HG02852 (cell line): ENCODE results near the gene FOXO3.
"Not testable (repeated sequence)": the region's sequence is repeated elsewhere in the genome, so short reads cannot be mapped to it uniquely, and the experiment has no call there.

Experiments used
- ATAC-seq: cut with Tn5 transposase; IDR thresholded peaks from one replicate; pipeline ENCODE4 v1.9.1; 2021; ENCODE audit warnings: mild to moderate bottlenecking, moderate library complexity; ENCODE audit not compliant: unreplicated experiment

The FOXO3 gene

DNA sequence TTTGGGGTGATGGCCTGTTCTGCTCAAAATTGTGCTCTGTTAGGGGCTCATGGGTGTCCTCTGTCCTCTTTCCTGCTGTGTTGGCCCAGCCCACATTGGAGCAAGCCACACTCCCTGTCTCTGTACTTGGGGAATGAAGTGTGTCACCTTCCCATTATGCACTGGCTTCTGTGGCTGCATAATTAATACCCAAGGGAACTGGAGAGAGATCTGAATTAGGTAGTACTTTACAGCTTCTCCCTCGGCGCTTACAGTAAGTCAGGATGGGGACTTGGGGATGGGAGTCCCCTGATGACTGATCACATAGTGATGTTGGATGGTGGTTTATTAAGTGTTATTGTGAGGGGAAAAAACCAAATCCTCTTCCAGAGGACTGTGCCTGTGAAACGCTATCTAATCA is 116.6 kb downstream of the FOXO3 start:
- ATAC-seq: no peak

DNA sequence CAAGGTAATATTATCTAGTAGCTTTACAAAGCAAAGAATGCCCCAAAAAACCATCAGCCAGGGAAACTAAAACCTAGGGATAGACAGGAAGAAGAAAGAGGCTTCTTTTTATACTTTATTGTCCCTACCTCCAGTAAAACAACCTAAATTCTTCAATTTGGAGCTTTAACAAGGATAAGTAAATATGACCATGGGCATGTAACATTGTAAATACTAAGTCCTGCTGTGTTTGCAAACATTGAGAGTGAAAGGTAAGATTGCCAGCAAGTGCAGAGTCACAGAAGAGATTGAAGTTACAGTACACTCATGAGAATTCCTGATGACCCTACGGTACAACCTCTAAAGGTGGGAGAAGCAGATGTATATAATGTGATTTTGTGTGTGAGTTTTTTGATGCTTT is 117.2 kb downstream of the FOXO3 start:
- ATAC-seq: no peak

DNA sequence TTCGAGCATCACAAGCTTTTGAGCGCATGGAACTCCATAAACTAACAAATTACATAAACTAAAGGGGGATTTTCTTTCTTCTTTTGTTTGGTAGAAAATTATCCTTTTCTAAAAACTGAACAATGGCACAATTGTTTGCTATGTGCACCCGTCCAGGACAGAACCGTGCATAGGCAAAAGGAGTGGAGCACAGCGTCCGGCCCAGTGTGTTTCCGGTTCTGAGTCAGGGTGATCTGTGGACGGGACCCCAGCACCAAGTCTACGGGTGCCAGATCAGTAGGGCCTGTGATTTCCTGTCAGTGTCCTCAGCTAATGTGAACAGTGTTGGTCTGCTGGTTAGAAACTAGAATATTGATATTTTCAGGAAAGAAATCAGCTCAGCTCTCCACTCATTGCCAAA is 119.6 kb downstream of the FOXO3 start:
- not testable (repeated sequence) for ATAC-seq

DNA sequence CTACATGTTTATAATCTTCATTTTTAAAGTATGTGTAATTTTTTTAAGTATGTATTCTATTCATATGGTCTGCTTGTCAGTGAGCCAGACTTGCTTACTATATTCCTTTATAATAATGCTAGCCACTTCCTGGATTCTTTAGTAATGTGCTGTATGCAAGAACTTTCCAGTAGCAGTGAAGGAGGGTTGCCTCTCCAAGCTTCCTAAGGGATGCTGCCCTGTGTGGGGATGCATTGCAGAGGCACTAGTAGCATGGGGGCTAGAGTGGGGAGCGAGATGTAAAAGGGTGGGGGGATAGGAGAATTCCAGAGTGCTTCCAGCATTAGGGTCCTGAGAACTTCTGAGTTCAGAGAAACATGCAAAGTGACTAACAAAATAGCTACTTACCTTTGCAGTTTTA is 121.0 kb downstream of the FOXO3 start:
- ATAC-seq: not testable (repeated sequence)

GRCh38 chr6:108682383-108683119 is 121.8 kb downstream of the FOXO3 start:
- ATAC-seq: not testable (repeated sequence)

DNA sequence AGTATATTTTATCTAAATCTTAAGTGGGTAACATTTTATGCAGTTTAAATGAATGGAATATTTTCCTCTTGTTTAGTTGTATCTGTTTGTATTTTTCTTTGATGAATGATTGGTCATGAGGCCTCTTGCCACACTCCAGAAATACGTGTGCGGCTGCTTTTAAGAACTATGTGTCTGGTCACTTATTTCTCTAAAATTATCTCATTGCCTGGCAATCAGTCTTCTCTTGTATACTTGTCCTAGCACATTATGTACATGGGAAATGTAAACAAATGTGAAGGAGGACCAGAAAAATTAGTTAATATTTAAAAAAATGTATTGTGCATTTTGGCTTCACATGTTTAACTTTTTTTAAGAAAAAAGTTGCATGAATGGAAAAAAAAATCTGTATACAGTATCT is 123.3 kb downstream of the FOXO3 start:
- ATAC-seq: not testable (repeated sequence)

DNA sequence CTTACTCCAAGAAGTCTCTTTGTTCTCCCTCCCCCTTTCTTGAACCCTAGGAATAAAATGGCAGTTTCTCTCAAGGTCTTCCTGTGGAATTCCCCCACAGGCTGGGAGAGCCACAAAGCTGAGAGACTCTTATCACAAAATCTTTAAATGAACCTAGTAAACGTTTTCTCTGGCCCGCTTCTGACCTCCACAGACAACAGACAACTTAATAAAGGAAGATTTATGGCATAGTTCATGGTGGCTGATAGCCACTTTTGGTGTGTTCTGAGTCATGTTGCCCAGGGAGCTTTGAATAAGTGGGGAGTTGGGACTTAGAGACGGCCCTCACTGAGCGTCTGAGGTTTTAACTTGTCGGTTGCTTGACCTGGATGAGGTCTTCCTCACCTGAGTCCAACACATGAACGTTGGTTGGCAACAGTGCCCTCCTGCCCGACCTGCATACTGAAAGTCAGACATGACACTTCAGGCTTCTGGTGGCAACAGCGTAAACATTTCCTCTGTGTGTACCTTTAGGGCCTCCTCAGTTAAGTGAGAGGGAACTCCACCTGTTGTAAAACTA is 124.1 kb downstream of the FOXO3 start:
- no peak for ATAC-seq

- no peak for ATAC-seq
Measured at GRCh38 chr6:108685970-108686369, 125.3 kb downstream of the FOXO3 start.

GRCh38 chr6:108686896-108687295 is 126.2 kb downstream of the FOXO3 start:
- ATAC-seq: no peak

DNA sequence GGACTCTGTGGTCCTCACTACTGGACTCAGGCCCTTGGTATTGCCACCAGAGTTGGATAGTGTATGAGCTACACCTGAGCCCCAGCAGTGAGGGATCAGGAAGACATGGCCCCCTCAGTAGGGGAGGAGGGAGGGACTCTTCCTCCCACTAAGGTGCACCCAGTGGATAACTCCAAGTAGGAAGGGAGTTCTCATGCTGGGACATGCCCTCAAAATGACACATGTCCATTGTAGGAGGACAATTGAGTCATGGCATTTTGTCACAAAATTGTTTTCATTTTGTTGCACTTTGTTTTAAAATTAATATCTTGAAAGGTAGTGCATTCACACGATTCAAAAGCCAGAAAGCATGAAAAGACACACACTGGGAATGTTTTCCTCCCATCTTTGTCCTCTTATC is 127.2 kb downstream of the FOXO3 start:
- no peak for ATAC-seq

- no peak for ATAC-seq
Measured at GRCh38 chr6:108689272-108690161, 128.8 kb downstream of the FOXO3 start.

- no peak for ATAC-seq
Measured at GRCh38 chr6:108690326-108691049, 129.8 kb downstream of the FOXO3 start.

GRCh38 chr6:108693430-108694154 is 132.9 kb downstream of the FOXO3 start:
- ATAC-seq: no peak

DNA sequence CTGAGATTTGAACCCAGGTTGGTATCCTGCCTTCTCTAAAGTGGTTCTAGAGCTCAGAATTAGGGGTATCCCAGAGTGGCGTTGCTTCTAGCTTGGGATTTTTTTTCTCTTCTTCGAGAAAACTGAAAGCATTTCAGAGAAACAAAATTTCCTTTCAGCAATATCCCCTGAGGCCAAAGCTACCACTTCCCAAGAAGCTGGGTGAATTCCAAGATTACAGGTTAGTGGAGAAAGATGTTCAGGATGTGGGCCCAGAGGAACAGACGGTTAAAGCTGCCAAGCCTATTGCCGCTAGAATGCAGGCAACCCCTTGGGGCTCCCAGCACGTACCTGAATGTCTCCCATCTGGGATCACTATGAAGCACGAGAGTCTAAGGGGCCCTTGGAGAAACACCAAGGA is 134.1 kb downstream of the FOXO3 start:
- ATAC-seq: no peak

GRCh38 chr6:108697561-108698161 is 136.9 kb downstream of the FOXO3 start:
- ATAC-seq: no peak

GRCh38 chr6:108698593-108699289 is 138.0 kb downstream of the FOXO3 start:
- no peak for ATAC-seq

DNA sequence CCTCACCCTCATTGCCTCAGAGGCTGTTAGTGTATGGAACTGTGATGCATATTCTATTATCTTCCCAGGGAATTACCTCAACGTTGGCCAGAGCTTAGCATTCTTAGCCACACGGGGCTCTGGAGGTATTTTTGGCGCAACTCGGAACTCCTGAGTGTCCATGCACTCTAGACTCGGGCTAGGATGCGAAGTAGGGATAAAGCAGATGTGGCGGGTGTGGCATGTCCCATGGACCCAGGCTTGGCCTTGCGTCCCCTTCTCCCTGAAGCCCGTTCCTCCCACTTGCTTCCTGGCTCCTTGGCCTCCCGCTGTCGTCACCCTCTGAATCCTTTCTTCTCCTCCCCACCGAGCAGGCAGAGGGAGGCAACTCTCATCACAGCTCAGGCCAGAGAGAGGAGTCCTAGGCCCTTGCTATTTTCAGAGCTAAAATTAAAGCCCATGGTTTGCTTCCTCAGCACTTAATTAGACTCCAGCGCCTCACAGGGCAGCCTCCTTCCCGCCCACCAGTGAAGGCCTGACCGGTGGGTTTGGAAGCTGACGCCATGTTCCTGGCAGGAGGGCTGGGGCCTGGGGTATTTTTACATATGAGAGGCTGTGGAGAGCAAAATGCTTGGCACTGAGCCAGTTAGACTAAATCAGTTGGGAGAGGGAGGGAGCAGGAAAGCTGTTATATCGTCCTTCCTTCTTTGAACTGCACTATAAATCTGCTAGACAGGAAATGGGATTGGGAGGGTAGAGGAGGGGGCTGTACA is 138.7 kb downstream of the FOXO3 start:
- no peak for ATAC-seq

- no peak for ATAC-seq
Measured at GRCh38 chr6:108702106-108702851, 141.6 kb downstream of the FOXO3 start.
